MCF 10A (cell line): ENCODE measurements around the gene CCR9. TPM values are rescaled to one million over a fixed set of nuclear protein-coding genes. Genes with fewer than 3 reads are reported as not detected.

Source experiments
- BruUV-seq: library from RNA; stranded (reverse); fragments of 400-500 nt; replicated peaks from 2 replicates; lab custom pipeline; 2021; lab: Mats Ljungman, UMichigan
- CTCF ChIA-PET: fragments of 300-600 bp; sonication (Branson Sonifier 250); formaldehyde crosslinking; extraction: SDS; loops from one replicate; lab custom pipeline; 2021; ENCODE audit warnings: antibody characterized with exemption, inconsistent platforms; lab: Yijun Ruan, JAX
- POLR2A ChIA-PET: fragments of 300-600, 350-650 bp; sonication (Branson Sonifier 250); formaldehyde crosslinking; extraction: SDS; loops from one replicate; lab custom pipeline; 2020; ENCODE audit warnings: antibody characterized with exemption, inconsistent platforms; lab: Yijun Ruan, JAX
- DNase-seq: peaks from one replicate; pipeline ENCODE4 v3.0.0-alpha.2; 2018; ENCODE audit not compliant: unreplicated experiment
- H3K27ac Mint-ChIP-seq: one replicate; pipeline ENCODE4 v1.8.0; 2022; ENCODE audit warnings: mild to moderate bottlenecking, low read depth, mixed read lengths; ENCODE audit not compliant: unreplicated experiment
- H3K27me3 Mint-ChIP-seq: one replicate; pipeline ENCODE4 v1.8.0; 2022; ENCODE audit warnings: mixed read lengths; ENCODE audit not compliant: insufficient read depth, unreplicated experiment
- H3K36me3 Mint-ChIP-seq: one replicate; pipeline ENCODE4 v1.8.0; 2022; ENCODE audit warnings: mild to moderate bottlenecking, moderate library complexity, mixed read lengths; ENCODE audit not compliant: insufficient read depth, unreplicated experiment
- H3K4me1 Mint-ChIP-seq: one replicate; pipeline ENCODE4 v1.8.0; 2022; ENCODE audit warnings: mixed read lengths; ENCODE audit not compliant: insufficient read depth, unreplicated experiment
- H3K4me3 Mint-ChIP-seq: one replicate; pipeline ENCODE4 v1.8.0; 2022; ENCODE audit warnings: mild to moderate bottlenecking, moderate library complexity, mixed read lengths; ENCODE audit not compliant: unreplicated experiment
- H3K9me3 Mint-ChIP-seq: one replicate; pipeline ENCODE4 v1.8.0; 2022; ENCODE audit warnings: mixed read lengths; ENCODE audit not compliant: unreplicated experiment
- CTCF ChIP-seq: fragments of 200-600 bp; IDR thresholded peaks from one replicate; pipeline ENCODE4 v1.8.0; 2022; ENCODE audit warnings: antibody characterized with exemption, mild to moderate bottlenecking; ENCODE audit not compliant: unreplicated experiment
- intact Hi-C: fragments of 100-400 bp; cut with micrococcal nuclease; formaldehyde crosslinking; loops from 2 replicates; pipeline ENCODE4 v1.14.1; 2022
- total RNA-seq: library from RNA; stranded (reverse); gene quantifications from 2 replicates; pipeline ENCODE4 v1.2.3, GENCODE V29; 2022

Gene CCR9
- total RNA-seq, 1 experiment from 2014 or later: not detected

GRCh38 chr3:45881078-45882022 is 5.0 kb upstream of the CCR9 start:
- POLR2A ChIA-PET: interaction anchor here (0.6 to 1.1 kb wide), 5 partner anchors 8 to 64 kb away, joined by 3 to 5 read pairs (median 4); no protein-coding TSS in a partner anchor
- Mint-ChIP-seq H3K27me3 (peaks cover 8% of the 10 kb centered on the region), H3K27ac (no peak overlapping the region), H3K4me1 (peaks cover 8% of the 10 kb centered on the region), H3K9me3 (no peaks in the 10 kb centered on the region), H3K36me3 (no peaks in the 10 kb centered on the region), H3K4me3 (no peak overlapping the region)
- intact Hi-C loops: no loop called here
- no peak for TF ChIP-seq CTCF
- CTCF ChIA-PET: no interaction called here
- DNase-seq: peak; percentile 59
- no TSS peak for BruUV-seq

GRCh38 chr3:45884368-45885201 is 1.8 kb upstream of the CCR9 start:
- CTCF ChIA-PET: interaction anchor here (0.7 kb wide), 1 partner anchor 821 kb away, joined by 3 read pairs; no protein-coding TSS in a partner anchor

GRCh38 chr3:45887285-45887684 is 942 bp downstream of the CCR9 start:
- CTCF ChIA-PET: no interaction called here
- intact Hi-C loops: no loop called here
- Mint-ChIP-seq H3K27ac (no peak overlapping the region), H3K4me3 (no peak overlapping the region), H3K9me3 (no peaks in the 10 kb centered on the region), H3K36me3 (no peaks in the 10 kb centered on the region), H3K27me3 (peaks cover 28% of the 10 kb centered on the region), H3K4me1 (no peaks in the 10 kb centered on the region)
- BruUV-seq: no TSS peak
- no peak for TF ChIP-seq CTCF
- POLR2A ChIA-PET: interaction anchor here (1.1 to 1.2 kb wide), 2 partner anchors 46 to 71 kb away, joined by 3 to 4 read pairs; partner anchors contain the start of gene LZTFL1
- DNase-seq: no peak

More at GRCh38 chr3:45884368-45885201, 1.8 kb upstream of the CCR9 start:
- BruUV-seq: no TSS peak
- no peak for TF ChIP-seq CTCF
- Mint-ChIP-seq H3K27ac (no peak overlapping the region), H3K9me3 (no peaks in the 10 kb centered on the region), H3K36me3 (no peaks in the 10 kb centered on the region), H3K27me3 (peaks cover 8% of the 10 kb centered on the region), H3K4me1 (peaks cover 8% of the 10 kb centered on the region), H3K4me3 (no peak overlapping the region)
- intact Hi-C loops: no loop called here
- POLR2A ChIA-PET: interaction anchor here (0.7 to 1.1 kb wide), 2 partner anchors 19 to 23 kb away, joined by 3 to 4 read pairs; no protein-coding TSS in a partner anchor
- no peak for DNase-seq
